SH-SY5Y (cell line): ENCODE data around the gene ENO2.

Source experiments
- GATA2 ChIP-seq: IDR thresholded peaks from 2 replicates; pipeline ENCODE4 v1.6.1; 2011; ENCODE audit warnings: mild to moderate bottlenecking, low read depth, low read length
- GATA3 ChIP-seq: IDR thresholded peaks from 2 replicates; pipeline ENCODE4 v1.6.1; 2011; ENCODE audit warnings: low read depth, mild to moderate bottlenecking, low read length, moderate library complexity

GRCh38 chr12:6961695-6962284, 47.4 kb downstream of the ENO2 start:
- no peak for TF ChIP-seq GATA2
- no peak for TF ChIP-seq GATA3
